Astrocyte (in vitro differentiated cells and primary cell): ENCODE results near the gene TSPEAR. TPM values are rescaled to one million over a fixed set of nuclear protein-coding genes. Genes with fewer than 3 reads are reported as not detected.

Source experiments
- DNase-seq: peaks from one replicate; pipeline ENCODE4 v3.0.0-alpha.2; 2010; ENCODE audit warnings: low read depth
- FAIRE-seq: peaks from 2 replicates; lab custom pipeline; 2011; peaks lifted over from hg19 to GRCh38; lab: Jason Lieb, UNC
- H2AFZ ChIP-seq: 2 replicates; pipeline ENCODE4 v1.6.0; 2012; ENCODE audit warnings: low read depth, low read length, inconsistent platforms
- H3K27ac ChIP-seq: 2 replicates; pipeline ENCODE4 v1.5.1; 2011; ENCODE audit warnings: low read depth, low read length, inconsistent platforms
- H3K27me3 ChIP-seq: 2 replicates; pipeline ENCODE4 v1.6.0; 2011; ENCODE audit warnings: low read length, inconsistent platforms; ENCODE audit not compliant: insufficient read depth
- H3K36me3 ChIP-seq: 2 replicates; pipeline ENCODE4 v1.5.1; 2011; ENCODE audit warnings: low read length, inconsistent platforms; ENCODE audit not compliant: insufficient read depth
- H3K4me1 ChIP-seq: 2 replicates; pipeline ENCODE4 v1.5.1; 2011; ENCODE audit warnings: low read length, inconsistent platforms; ENCODE audit not compliant: insufficient read depth
- H3K4me2 ChIP-seq: 2 replicates; pipeline ENCODE4 v1.6.0; 2012; ENCODE audit warnings: low read length, inconsistent platforms
- H3K4me3 ChIP-seq: 2 replicates; pipeline ENCODE4 v1.5.1; 2011; ENCODE audit warnings: low read depth, mild to moderate bottlenecking, low read length, inconsistent platforms; ENCODE audit not compliant: insufficient read depth
- H3K79me2 ChIP-seq: 2 replicates; pipeline ENCODE4 v1.6.0; 2012; ENCODE audit warnings: mild to moderate bottlenecking, low read length, inconsistent platforms; ENCODE audit not compliant: insufficient read depth
- H3K9ac ChIP-seq: 2 replicates; pipeline ENCODE4 v1.6.0; 2012; ENCODE audit warnings: mild to moderate bottlenecking, low read length, inconsistent platforms
- H3K9me3 ChIP-seq: 2 replicates; pipeline ENCODE4 v1.5.1; 2012; ENCODE audit warnings: low read depth, mild to moderate bottlenecking, low read length, inconsistent platforms; ENCODE audit not compliant: insufficient read depth
- H4K20me1 ChIP-seq: 2 replicates; pipeline ENCODE4 v1.6.0; 2012; ENCODE audit warnings: low read length, inconsistent platforms; ENCODE audit not compliant: insufficient read depth
- H3K27ac Mint-ChIP-seq: one replicate; pipeline ENCODE4 v1.8.0; 2021; ENCODE audit warnings: mild to moderate bottlenecking, mixed read lengths; ENCODE audit not compliant: unreplicated experiment
- H3K27me3 Mint-ChIP-seq: one replicate; pipeline ENCODE4 v1.8.0; 2021; ENCODE audit warnings: low read depth, mixed read lengths; ENCODE audit not compliant: unreplicated experiment
- H3K36me3 Mint-ChIP-seq: one replicate; pipeline ENCODE4 v1.8.0; 2021; ENCODE audit warnings: low read depth, mixed read lengths; ENCODE audit not compliant: unreplicated experiment
- H3K4me1 Mint-ChIP-seq: one replicate; pipeline ENCODE4 v1.8.0; 2021; ENCODE audit warnings: low read depth, mixed read lengths; ENCODE audit not compliant: unreplicated experiment
- H3K4me3 Mint-ChIP-seq: one replicate; pipeline ENCODE4 v1.8.0; 2021; ENCODE audit warnings: mild to moderate bottlenecking, moderate library complexity, mixed read lengths; ENCODE audit not compliant: unreplicated experiment
- H3K9me3 Mint-ChIP-seq: one replicate; pipeline ENCODE4 v1.8.0; 2021; ENCODE audit warnings: mild to moderate bottlenecking, mixed read lengths; ENCODE audit not compliant: unreplicated experiment
- CTCF ChIP-seq: IDR thresholded peaks from 2 replicates; pipeline ENCODE4 v1.5.1; 2011; ENCODE audit warnings: low read depth, mild to moderate bottlenecking, inconsistent platforms, low read length, moderate library complexity; ENCODE audit not compliant: insufficient read depth
- EZH2 ChIP-seq: IDR thresholded peaks from 2 replicates; pipeline ENCODE4 v1.6.1; 2012; ENCODE audit warnings: mild to moderate bottlenecking, low read length, inconsistent platforms; ENCODE audit not compliant: insufficient read depth
- total RNA-seq: library from RNA; stranded (reverse); gene quantifications from 2 replicates; pipeline ENCODE4 v1.2.1, GENCODE V29; 2021

The TSPEAR gene
- total RNA-seq, 1 donor from 2014 or later = not detected

- no peak overlapping the region for H3K27ac ChIP-seq
- no peak overlapping the region for H3K4me2 ChIP-seq
- peaks cover 70% of the 10 kb centered on the region for H3K27me3 Mint-ChIP-seq
- H3K79me2 ChIP-seq = no peaks in the 10 kb centered on the region
- H3K27ac Mint-ChIP-seq = no peak overlapping the region
- no peak for DNase-seq
- peaks cover 33% of the 10 kb centered on the region for H3K9me3 ChIP-seq
- H3K36me3 ChIP-seq = no peaks in the 10 kb centered on the region
- H2AFZ ChIP-seq = no peak overlapping the region
- H3K4me1 Mint-ChIP-seq = peaks cover 5% of the 10 kb centered on the region
- no peak overlapping the region for H3K4me3 Mint-ChIP-seq
- FAIRE-seq = no peak
- H3K27me3 ChIP-seq = peaks cover 2% of the 10 kb centered on the region
- no peaks in the 10 kb centered on the region for H3K4me1 ChIP-seq
- no peaks in the 10 kb centered on the region for H4K20me1 ChIP-seq
- no peak overlapping the region for H3K9ac ChIP-seq
- H3K4me3 ChIP-seq = no peak overlapping the region
- TF ChIP-seq CTCF (no peak), EZH2 (no peak)
- H3K36me3 Mint-ChIP-seq = peaks cover 2% of the 10 kb centered on the region
- H3K9me3 Mint-ChIP-seq = peaks cover 24% of the 10 kb centered on the region
Measured at GRCh38 chr21:44734841-44735240, 23.5 kb upstream of the TSPEAR start.

GRCh38 chr21:44734026-44734745, 22.8 kb upstream of the TSPEAR start:
- Histone ChIP-seq H3K4me3 (no peak overlapping the region), H2AFZ (no peak overlapping the region), H3K27ac (no peak overlapping the region), H3K9me3 (peaks cover 31% of the 10 kb centered on the region), H3K4me1 (no peaks in the 10 kb centered on the region), H3K79me2 (no peaks in the 10 kb centered on the region), H4K20me1 (no peaks in the 10 kb centered on the region), H3K27me3 (no peaks in the 10 kb centered on the region), H3K36me3 (no peaks in the 10 kb centered on the region), H3K4me2 (no peak overlapping the region), H3K9ac (no peak overlapping the region)
- DNase-seq (no peak), FAIRE-seq (no peak)
- Mint-ChIP-seq H3K4me3 (no peak overlapping the region), H3K27me3 (peaks cover 64% of the 10 kb centered on the region), H3K4me1 (peaks cover 5% of the 10 kb centered on the region), H3K9me3 (peaks cover 20% of the 10 kb centered on the region), H3K27ac (no peak overlapping the region), H3K36me3 (peaks cover 2% of the 10 kb centered on the region)
- no peak for TF ChIP-seq EZH2
- TF ChIP-seq CTCF = no peak

GRCh38 chr21:44732956-44733355, 21.6 kb upstream of the TSPEAR start:
- no peak for FAIRE-seq
- no peak overlapping the region for H3K27ac Mint-ChIP-seq

More at GRCh38 chr21:44732956-44733355, 21.6 kb upstream of the TSPEAR start:
- Histone ChIP-seq H3K27ac (no peak overlapping the region), H3K36me3 (no peaks in the 10 kb centered on the region), H3K4me3 (no peak overlapping the region), H3K9me3 (peaks cover 21% of the 10 kb centered on the region), H3K4me1 (no peaks in the 10 kb centered on the region), H4K20me1 (no peaks in the 10 kb centered on the region), H2AFZ (no peak overlapping the region), H3K4me2 (no peak overlapping the region), H3K9ac (no peak overlapping the region), H3K79me2 (no peaks in the 10 kb centered on the region), H3K27me3 (no peaks in the 10 kb centered on the region)
- H3K27me3 Mint-ChIP-seq = peaks cover 59% of the 10 kb centered on the region
- H3K4me3 Mint-ChIP-seq = no peak overlapping the region
- peaks cover 2% of the 10 kb centered on the region for H3K36me3 Mint-ChIP-seq
- no peak for TF ChIP-seq EZH2
- TF ChIP-seq CTCF = no peak
- peaks cover 5% of the 10 kb centered on the region for H3K4me1 Mint-ChIP-seq
- H3K9me3 Mint-ChIP-seq = peaks cover 14% of the 10 kb centered on the region
- no peak for DNase-seq
